ENCODE results near the gene TPH2.

DNA sequence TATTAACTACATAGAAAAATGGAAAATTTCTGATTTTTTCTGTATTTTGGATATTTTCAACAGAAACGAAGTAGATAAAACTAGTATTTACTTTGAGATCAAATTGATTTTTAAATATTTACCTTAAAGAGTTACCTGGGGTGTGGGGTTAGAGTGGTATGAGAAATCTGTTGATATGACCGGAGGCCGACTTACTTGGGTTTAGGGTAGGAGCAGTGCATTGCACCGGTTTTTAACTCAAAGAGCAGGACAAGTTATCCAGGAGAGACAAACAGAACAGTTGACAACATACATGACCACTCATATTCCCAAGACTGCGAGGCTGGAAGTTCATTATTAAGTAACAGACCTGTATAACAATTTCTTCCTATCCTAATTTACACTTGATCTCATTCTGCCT, 31.4 kb downstream of the TPH2 start:
- TF ChIP-seq SUZ12 (IDR thresholded peaks at IDR 0.05): no peak
- no peak for TF ChIP-seq FOXM1 (IDR thresholded peaks at IDR 0.05; ENCODE audit: borderline replicate concordance)
